Heart left ventricle (tissue), 16 donors: ENCODE measurements around the gene CCM2. TPM values are rescaled to one million over a fixed set of nuclear protein-coding genes. Genes with fewer than 3 reads are reported as not detected.

Experiments
- ATAC-seq, 4 donors: fragments of 200-7000 bp; cut with Tn5 transposase; one replicate each; pipeline ENCODE4 v1.9.1; 2020 to 2022; ENCODE audit warnings: moderate library complexity in 4 of 4, mild to moderate bottlenecking in 3 of 4, moderate number of reproducible peaks in 1 of 4
- DNase-seq, 5 donors: peaks; one replicate each; pipeline ENCODE4 v3.0.0-alpha.2; 2020
- H3K27ac ChIP-seq, 12 donors: fragments of 200-600 bp; sonication (generic) in 4 of 12; one replicate each; pipeline versions ENCODE4 v1.5.0 to v1.8.0; 2016 to 2022; ENCODE audit warnings: mild to moderate bottlenecking in 2 of 12
- H3K27me3 ChIP-seq, 9 donors: fragments of 200-600 bp; sonication (generic) in 2 of 9; one replicate each; pipeline versions ENCODE4 v1.5.1 to v1.8.0; 2016 to 2022; ENCODE audit warnings: mild to moderate bottlenecking in 3 of 9
- H3K36me3 ChIP-seq, 9 donors: fragments of 200-600 bp; sonication (generic) in 2 of 9; one replicate each; pipeline versions ENCODE4 v1.5.0 to v1.8.0; 2018 to 2022; ENCODE audit warnings: mild to moderate bottlenecking in 2 of 9
- H3K4me1 ChIP-seq, 12 donors: fragments of 200-600 bp; sonication (generic) in 4 of 12; one replicate each; pipeline versions ENCODE4 v1.5.0 to v1.8.0; 2016 to 2022; ENCODE audit warnings: mild to moderate bottlenecking in 3 of 12
- H3K4me3 ChIP-seq, 12 donors: fragments of 200-600 bp; sonication (generic) in 4 of 12; one replicate each; pipeline versions ENCODE4 v1.5.0 to v1.8.0; 2017 to 2022; ENCODE audit warnings: mild to moderate bottlenecking in 9 of 12, moderate library complexity in 4 of 12
- H3K9me3 ChIP-seq, 12 donors: fragments of 200-600 bp; sonication (generic) in 4 of 12; one replicate each; pipeline versions ENCODE4 v1.5.0 to v1.8.0; 2016 to 2022; ENCODE audit warnings: mild to moderate bottlenecking in 1 of 12
- POLR2A ChIP-seq, 2 donors: fragments of 450-650 bp; IDR thresholded peaks; one replicate each; pipeline ENCODE4 v1.6.1; 2017; ENCODE audit warnings: antibody characterized with exemption in 2 of 2, mild to moderate bottlenecking in 2 of 2, moderate library complexity in 2 of 2
- WGBS, 4 donors: extraction: QIAGEN DNeasy Blood & Tissue Kit in 2 of 4; methylation state at CpG; one replicate each; pipeline versions ENCODE4 v1.1.5 to v1.1.7; 2013 to 2018; 5-methylcytosine and 5-hydroxymethylcytosine counted together
- intact Hi-C, 10 donors: fragments of 100-400 bp; cut with DNase I; formaldehyde crosslinking; loops; one replicate each; pipeline versions ENCODE4 v1.11.1 to v1.14.2; 2022
- polyA plus RNA-seq, 2 donors: library from polyadenylated mRNA; stranded (reverse); fragments of 200-250 nt; gene quantifications; one replicate each; pipeline ENCODE4 v1.2.3, GENCODE V29; 2013
- total RNA-seq, 9 donors: library from RNA; depleted of rRNA in 2 of 9; stranded (reverse); fragments of >200 nt in 2 of 9; fragmentation: NEBNext Ultra II Directional in 3 of 9; extraction: Animal tissue kit (Norgen Biotek cat#: 25700) in 3 of 9; gene quantifications; one replicate each; pipeline versions ENCODE4 v1.1.0 to v1.2.4, GENCODE V29; 2016 to 2023
- TF ChIP-seq, protein P1 (sequence below), 12 donors: fragments of 200-600 bp; sonication (generic) in 4 of 12; IDR thresholded peaks; one replicate each; pipeline versions ENCODE4 v1.5.0 to v1.8.0; 2018 to 2022; ENCODE audit warnings: antibody characterized with exemption in 12 of 12, mild to moderate bottlenecking in 5 of 12
- donor health status: ischemic (EF 13 %, LVEDD 7.1; RV severe dilation, severe dysfunction).
- donor health status: healthy with polysubstance abuse.
- donor health status: DM: no; HTN: yes; CAD: no.
- donor health status: DM: no; HTN: no; CAD: no.
- donor health status: ischemic (EF 25% LVEDD 6.9; RV normal size, moderate dysfunction).
- donor health status: ischemic (EF 25% LVEDD 5.7; RV mildly dilated, moderate dysfunction).
- donor health status: healthy.
- donor health status: DM: yes; HTN: yes; CAD: no.
- donor health status: ischemic (EF 35%, LVEDD 5.7; RV mildly dilated, moderate dysfunction).
- donor health status: nonischemic (EF 11% LVEDD 7.7; RV severe dilation, severe dysfunction).
- donor health status: DM: yes; HTN: yes; CAD: no.
- donor health status: PGD.
- donor health status: ischemic (EF 29% LVEDD 5.4; RV normal size, mild dysfunction).
- donor health status: nonischemic (EF 23%, LVEDD 6.1; RV moderate dilation, normal function).

CCM2 gene
- total and polyA plus RNA-seq, 11 donors, result 24.7 to 68.2 (median 35.3) TPM

DNA sequence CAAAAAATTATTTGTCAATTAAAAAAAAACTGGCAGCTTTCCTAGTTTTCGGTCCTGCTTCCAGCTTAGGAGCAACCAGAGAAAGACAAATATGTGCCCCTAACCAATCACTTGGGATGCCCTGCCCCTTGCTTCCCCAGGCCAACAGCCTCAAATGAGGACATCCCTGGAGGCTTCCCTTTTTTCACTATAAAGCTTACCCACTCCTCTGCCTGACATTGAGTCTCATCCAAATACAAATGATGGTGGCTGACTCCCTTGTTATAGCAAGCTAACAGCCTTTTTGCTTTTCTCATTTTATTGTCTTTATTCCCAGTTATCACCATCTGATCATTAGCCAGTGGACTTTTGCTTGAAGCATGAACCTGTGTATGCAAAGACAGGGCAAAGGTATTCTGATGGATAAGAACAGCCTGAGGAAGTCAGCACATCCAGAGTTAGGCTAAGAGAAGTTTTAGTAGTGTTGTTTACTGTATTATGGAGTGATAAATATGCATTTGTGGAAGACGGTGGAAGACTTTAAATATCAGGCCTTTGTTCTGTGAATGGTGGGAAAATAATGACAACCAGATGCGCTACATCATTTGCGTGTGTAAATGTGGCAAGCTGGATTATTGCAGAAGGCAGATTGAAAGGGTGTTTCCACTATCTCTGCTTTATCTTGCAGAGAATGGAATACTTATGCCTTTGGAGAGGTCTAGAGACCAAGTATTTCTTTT is 1.7 kb upstream of the CCM2 start:
- DNase-seq, result no peak
- Histone ChIP-seq H3K36me3 (peaks cover 0 to 5% (median 0%) of the 10 kb centered on the region in 9 donors), H3K9me3 (no peaks in the 10 kb centered on the region), H3K27me3 (no peaks in the 10 kb centered on the region), H3K4me1 (peaks cover 0 to 44% (median 13%) of the 10 kb centered on the region in 12 donors), H3K4me3 (peak overlapping the region in 1 of 12 donors; percentile 65), H3K27ac (peak overlapping the region in 7 of 12 donors; percentile 81 to 95 (median 91))
- no peak for ATAC-seq
- TF ChIP-seq, protein P1, sequence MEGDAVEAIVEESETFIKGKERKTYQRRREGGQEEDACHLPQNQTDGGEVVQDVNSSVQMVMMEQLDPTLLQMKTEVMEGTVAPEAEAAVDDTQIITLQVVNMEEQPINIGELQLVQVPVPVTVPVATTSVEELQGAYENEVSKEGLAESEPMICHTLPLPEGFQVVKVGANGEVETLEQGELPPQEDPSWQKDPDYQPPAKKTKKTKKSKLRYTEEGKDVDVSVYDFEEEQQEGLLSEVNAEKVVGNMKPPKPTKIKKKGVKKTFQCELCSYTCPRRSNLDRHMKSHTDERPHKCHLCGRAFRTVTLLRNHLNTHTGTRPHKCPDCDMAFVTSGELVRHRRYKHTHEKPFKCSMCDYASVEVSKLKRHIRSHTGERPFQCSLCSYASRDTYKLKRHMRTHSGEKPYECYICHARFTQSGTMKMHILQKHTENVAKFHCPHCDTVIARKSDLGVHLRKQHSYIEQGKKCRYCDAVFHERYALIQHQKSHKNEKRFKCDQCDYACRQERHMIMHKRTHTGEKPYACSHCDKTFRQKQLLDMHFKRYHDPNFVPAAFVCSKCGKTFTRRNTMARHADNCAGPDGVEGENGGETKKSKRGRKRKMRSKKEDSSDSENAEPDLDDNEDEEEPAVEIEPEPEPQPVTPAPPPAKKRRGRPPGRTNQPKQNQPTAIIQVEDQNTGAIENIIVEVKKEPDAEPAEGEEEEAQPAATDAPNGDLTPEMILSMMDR (IDR thresholded peaks at IDR 0.05), result no peak
- TF ChIP-seq POLR2A (IDR thresholded peaks at IDR 0.05), result no peak
- 92 to 94% (median 93%) methylated on average over 4 of the region's 4 CpGs for WGBS, 4 donors
- intact Hi-C loops, result no loop called here

DNA sequence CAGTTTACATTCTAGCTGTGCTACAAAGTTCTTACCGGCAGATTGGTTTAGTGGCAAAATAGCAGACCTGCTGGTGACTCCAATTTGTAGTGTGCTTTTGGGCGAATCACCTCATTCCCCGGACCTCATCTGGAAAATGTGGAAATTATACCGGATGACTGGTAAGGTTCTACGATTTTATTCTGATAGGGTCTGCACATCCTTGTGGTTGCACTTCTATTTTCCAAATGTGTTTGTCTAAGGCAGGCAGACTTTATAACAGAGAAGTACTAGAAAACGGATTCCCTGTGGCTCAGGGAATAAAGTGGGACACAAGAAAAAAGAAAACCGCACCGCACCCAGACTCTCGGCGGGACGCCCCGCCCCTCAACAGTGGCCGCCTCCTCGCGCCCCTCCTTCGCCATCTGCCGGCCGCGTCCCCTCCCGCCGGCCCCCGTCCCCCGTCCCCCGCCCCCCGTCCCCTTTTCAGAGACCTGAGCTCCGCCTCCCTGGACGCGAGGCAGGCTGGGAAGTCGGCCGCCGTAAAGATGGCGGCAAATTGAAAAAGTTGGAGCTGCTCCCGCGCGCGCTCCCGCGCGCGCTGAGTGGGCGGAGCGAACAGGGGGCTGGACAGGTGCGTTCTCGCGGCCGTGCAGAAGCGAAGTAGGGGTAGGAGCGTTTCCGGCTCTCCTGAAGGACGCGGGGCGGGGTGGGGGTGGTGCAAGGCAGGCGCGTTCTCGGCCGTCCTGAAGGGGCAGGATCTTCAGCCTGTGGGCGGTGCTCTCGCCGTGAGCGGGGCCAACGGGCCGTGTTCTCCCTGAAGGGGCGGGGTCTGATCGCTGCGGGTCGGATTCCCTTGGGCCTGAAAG is 532 bp upstream of the CCM2 start:
- Histone ChIP-seq H3K9me3 (no peaks in the 10 kb centered on the region), H3K4me3 (peak overlapping the region; percentile 28 to 85 (median 72)), H3K36me3 (peaks cover 0 to 5% (median 0%) of the 10 kb centered on the region in 9 donors), H3K27ac (peak overlapping the region; percentile 47 to 95 (median 88)), H3K4me1 (peaks cover 0 to 43% (median 13%) of the 10 kb centered on the region in 12 donors), H3K27me3 (no peaks in the 10 kb centered on the region)
- intact Hi-C loops, result loop anchor here in 6 of 10 donors (1.0 to 5.0 kb wide), 6 partner anchors 13 to 113 kb away; partner anchors contain the start of gene TBRG4 (in 4 of the 6)
- ATAC-seq (peak; percentile 94 to 98 (median 96)), DNase-seq (peak; percentile 99 to 100 (median 100))
- WGBS, 4 donors, result 0 to 1% (median 1%) methylated on average over 30 to 66 of the region's 66 CpGs
- TF ChIP-seq, protein P1 (IDR thresholded peaks at IDR 0.05), result peak in 7 of 12 donors; percentile 4 to 30 (median 11)
- peak in 1 of 2 donors; percentile 54 for TF ChIP-seq POLR2A (IDR thresholded peaks at IDR 0.05)

DNA sequence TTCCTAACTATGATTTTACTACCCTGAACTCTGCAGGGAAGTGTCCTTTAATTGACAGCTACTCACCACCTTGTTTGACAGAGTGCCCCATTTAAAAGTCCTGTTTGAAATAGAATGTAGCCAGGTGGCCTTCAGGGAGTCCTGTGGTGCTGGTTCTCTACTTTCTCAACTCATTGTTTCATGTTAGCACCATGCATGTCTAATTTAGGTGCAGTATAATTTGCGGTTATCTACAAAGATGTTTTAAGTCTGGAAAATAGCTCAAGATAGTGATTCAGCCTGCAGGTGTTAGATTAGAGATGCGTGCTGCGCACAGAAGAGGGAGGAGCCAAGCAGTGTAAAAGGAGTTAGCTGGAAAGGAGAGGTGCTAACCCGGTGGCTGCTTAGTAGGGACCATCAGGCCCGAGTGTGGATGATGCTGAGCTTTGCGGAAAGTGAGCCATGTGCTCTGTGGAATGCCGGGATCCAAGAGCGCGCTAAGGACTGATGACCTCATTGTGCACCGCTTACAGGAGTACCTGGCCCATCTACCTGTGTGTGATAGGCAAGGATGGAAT is 1.2 kb downstream of the CCM2 start:
- Histone ChIP-seq H3K27me3 (no peaks in the 10 kb centered on the region), H3K4me3 (peak overlapping the region in 11 of 12 donors; percentile 65 to 85 (median 75)), H3K36me3 (peaks cover 0 to 5% (median 0%) of the 10 kb centered on the region in 9 donors), H3K4me1 (peaks cover 0 to 41% (median 17%) of the 10 kb centered on the region in 12 donors), H3K27ac (peak overlapping the region; percentile 51 to 95 (median 92)), H3K9me3 (no peaks in the 10 kb centered on the region)
- DNase-seq (peak in 1 of 5 donors; percentile 18), ATAC-seq (no peak)
- intact Hi-C loops, result loop anchor here in 4 of 10 donors (2.0 to 5.0 kb wide), 3 partner anchors 106 to 111 kb away; partner anchors contain the start of gene TBRG4 (in 3 of the 4)
- TF ChIP-seq, protein P1 (IDR thresholded peaks at IDR 0.05), result no peak
- TF ChIP-seq POLR2A (IDR thresholded peaks at IDR 0.05), result no peak
- 30 to 37% (median 33%) methylated on average over 10 of the region's 10 CpGs for WGBS, 4 donors
